ENCODE measurements around the gene ZNF324. TPM values are rescaled to one million over a fixed set of nuclear protein-coding genes. Genes with fewer than 3 reads are reported as not detected.

Gene ZNF324
- total and polyA plus RNA-seq, 2 of the 13 experiments (the other 11 are each of a cell fraction or from before 2014, with no cell fraction given): 1.1 to 4.7 TPM

GRCh38 chr19:58480831-58481230 lies 14.0 kb downstream of the ZNF324 start (continued):
- TF ChIP-seq, protein P1, sequence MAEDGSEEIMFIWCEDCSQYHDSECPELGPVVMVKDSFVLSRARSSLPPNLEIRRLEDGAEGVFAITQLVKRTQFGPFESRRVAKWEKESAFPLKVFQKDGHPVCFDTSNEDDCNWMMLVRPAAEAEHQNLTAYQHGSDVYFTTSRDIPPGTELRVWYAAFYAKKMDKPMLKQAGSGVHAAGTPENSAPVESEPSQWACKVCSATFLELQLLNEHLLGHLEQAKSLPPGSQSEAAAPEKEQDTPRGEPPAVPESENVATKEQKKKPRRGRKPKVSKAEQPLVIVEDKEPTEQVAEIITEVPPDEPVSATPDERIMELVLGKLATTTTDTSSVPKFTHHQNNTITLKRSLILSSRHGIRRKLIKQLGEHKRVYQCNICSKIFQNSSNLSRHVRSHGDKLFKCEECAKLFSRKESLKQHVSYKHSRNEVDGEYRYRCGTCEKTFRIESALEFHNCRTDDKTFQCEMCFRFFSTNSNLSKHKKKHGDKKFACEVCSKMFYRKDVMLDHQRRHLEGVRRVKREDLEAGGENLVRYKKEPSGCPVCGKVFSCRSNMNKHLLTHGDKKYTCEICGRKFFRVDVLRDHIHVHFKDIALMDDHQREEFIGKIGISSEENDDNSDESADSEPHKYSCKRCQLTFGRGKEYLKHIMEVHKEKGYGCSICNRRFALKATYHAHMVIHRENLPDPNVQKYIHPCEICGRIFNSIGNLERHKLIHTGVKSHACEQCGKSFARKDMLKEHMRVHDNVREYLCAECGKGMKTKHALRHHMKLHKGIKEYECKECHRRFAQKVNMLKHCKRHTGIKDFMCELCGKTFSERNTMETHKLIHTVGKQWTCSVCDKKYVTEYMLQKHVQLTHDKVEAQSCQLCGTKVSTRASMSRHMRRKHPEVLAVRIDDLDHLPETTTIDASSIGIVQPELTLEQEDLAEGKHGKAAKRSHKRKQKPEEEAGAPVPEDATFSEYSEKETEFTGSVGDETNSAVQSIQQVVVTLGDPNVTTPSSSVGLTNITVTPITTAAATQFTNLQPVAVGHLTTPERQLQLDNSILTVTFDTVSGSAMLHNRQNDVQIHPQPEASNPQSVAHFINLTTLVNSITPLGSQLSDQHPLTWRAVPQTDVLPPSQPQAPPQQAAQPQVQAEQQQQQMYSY (CRISPR knock-in tag; IDR thresholded peaks at IDR 0.05): no peak
- TF ChIP-seq ZNF10 (CRISPR knock-in tag; IDR thresholded peaks at IDR 0.05; ENCODE audit: borderline replicate concordance, low read depth): no peak
- TF ChIP-seq ZNF33A (CRISPR knock-in tag; IDR thresholded peaks at IDR 0.05; ENCODE audit: borderline replicate concordance): no peak
- no peak for TF ChIP-seq GTF3A (CRISPR knock-in tag; conservative IDR thresholded peaks at IDR 0.05)
- no peak for TF ChIP-seq ZNF142 (CRISPR knock-in tag; IDR thresholded peaks at IDR 0.05)
- TF ChIP-seq ZNF530 (CRISPR knock-in tag; IDR thresholded peaks at IDR 0.05; ENCODE audit: low read depth): no peak
- no peak for TF ChIP-seq SMARCE1 (IDR thresholded peaks at IDR 0.05; ENCODE audit: borderline replicate concordance)
- no peak for TF ChIP-seq ZNF101 (CRISPR knock-in tag; IDR thresholded peaks at IDR 0.05; ENCODE audit: borderline replicate concordance, low read depth)
